GOT3 (cell line): ENCODE results near the gene XRCC4.

Source experiments
- DNase-seq: peaks from one replicate; lab custom pipeline; 2025; ENCODE audit warnings: mixed read lengths; lab: John Stamatoyannopoulos, UW

XRCC4 gene

DNA sequence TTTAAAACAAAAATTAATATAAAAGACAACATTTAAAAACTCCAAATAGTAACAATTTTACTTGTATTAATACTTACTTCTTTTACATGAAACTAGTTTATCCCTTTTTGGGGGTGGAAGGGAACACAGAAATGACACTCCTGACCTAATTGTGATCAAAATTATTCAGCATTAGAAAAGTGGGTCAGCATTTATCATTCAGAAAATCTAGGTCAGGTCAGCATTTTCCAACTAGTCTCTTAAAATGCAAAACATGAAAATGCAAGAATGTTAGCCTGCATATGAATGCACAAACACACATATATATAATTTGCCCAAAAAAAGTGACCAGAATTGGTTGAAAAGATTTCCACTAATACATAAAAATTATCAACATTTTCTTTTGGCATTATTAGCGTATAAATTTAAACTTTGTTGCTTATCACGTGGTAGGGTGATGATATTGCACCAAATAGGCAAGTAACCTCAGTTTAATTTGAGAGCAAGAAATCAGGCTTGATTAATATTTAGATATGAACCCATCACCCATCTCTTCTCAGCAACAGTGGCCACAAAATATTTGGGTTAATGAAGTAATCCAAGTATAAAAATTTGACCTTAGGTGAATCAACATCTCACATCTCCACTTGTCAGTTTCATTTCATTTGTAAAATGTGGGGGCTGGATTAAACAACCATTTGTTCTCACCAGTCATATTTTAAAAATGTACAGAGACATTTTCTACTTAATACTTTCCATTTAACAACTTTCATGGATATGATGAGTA, 5.9 kb upstream of the XRCC4 start:
- DNase-seq: no peak

DNA sequence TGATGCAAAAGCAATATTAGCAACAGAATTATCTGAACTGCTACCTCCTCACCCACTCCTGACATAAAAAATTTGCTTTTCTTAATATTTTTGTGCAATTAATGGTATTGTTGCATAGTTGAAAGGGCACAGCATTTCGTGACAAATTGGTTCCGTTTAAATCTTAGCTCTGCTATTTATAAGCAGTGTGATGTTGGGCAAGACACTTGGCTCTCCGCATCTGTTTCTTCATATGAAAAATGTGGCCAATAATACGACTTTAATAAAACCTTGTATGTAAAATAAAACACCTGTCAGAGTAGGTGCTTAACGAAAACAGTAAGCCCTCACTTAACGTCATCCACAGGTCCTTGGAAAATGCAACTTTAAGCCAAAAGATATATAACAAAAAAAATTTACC, 4.4 kb upstream of the XRCC4 start:
- DNase-seq: no peak

DNA sequence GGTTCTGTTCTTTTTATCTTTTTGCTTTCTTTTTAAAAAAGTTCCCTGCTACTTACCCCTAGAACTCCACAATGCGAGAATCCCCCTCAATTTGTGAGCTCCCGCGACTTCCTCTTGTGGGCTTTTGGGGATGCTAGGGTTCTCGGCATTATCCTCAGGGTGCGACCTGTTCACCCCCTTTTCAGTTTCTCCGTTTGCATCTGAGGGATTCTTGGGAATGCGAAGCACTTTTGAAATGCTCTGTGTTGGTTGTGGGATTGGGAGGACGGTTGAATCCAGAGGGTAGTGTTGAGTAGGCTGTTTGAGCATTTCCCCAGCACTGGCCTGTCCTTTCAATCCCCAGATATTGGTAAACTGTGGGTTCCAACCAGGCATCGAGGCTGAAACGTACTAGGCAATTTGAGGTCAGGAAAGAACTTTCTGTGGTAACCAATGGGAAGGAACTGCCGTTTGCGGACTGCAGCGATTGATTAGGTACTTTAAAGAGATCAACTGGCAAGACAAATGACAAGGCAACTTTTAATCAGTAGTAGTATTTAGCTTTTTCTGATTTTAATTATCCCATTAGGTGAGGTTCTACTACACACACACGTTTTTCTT, 415 bp downstream of the XRCC4 start:
- no peak for DNase-seq

DNA sequence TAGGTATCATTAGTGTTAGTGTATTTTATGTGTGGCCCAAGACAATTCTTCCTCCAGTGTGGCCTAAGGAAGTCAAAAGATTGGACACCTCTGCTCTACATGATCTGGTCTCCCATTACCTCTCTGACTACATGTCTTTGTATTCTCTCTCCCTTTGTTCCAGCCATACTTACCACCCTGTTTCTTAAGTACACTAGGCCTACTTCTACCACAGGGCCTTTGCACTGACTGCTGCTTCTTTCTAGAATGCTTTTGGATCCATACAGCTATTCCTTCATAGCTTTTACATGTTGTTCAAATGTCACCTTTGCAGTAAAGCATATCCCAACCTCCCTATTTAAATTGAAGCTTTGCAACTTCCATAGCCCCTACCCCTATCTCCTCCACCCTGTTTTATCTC, 5.4 kb downstream of the XRCC4 start:
- no peak for DNase-seq

DNA sequence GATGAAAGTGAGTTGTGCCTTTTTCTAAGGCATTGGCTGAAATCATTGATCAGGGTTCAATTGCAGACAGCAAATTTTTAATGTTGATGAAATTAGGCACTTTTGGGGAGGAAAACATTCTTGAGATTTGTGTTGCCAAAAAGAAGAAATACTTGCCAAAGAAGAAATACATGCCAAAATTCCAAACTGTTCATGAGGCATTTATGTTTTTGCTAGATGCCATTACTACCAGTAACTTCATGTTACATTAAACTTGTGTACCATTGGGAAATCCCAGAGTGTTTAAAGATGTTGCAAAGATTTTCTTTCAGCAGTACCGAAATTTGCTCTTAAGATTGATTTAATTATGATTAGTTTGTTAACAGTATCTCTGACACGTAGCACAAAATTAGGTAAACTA, 7.0 kb downstream of the XRCC4 start:
- DNase-seq: no peak

DNA sequence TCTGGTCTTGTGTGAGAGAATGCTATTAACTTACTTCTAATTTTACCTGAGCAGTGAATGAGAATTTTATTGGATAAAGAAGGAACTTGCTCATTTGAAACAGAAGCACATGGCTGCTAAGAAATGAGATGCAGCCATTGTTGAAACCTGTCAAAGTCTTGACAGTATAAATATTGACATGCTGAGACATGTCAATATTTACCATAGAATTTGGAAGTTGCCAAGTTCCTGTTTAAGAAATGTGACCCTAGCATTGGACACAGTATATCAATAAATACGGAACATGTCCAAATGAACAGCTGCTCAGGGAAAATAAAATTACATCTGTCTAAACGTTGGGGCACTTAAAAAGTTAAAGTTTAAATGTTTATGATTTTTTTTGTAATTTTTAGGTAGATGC, 7.8 kb downstream of the XRCC4 start:
- no peak for DNase-seq

DNA sequence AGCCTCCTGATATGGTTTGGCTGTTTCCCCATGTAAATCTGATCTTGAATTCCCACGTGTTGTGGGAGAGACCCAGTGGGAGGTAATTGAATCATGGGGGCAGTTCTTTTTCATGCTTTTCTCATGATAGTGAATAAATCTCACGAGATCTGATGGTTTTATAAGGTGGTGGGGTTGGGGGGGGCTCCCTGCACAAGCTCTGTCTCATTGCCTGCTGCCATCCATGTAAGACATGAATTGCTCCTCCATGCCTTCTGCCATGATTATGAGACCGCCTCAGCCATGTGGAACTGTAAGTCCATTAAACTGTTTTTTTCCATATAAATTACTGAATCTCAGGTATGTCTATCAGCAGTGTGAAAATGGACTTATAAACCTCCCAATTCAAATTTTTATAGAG, 12.8 kb downstream of the XRCC4 start:
- no peak for DNase-seq

DNA sequence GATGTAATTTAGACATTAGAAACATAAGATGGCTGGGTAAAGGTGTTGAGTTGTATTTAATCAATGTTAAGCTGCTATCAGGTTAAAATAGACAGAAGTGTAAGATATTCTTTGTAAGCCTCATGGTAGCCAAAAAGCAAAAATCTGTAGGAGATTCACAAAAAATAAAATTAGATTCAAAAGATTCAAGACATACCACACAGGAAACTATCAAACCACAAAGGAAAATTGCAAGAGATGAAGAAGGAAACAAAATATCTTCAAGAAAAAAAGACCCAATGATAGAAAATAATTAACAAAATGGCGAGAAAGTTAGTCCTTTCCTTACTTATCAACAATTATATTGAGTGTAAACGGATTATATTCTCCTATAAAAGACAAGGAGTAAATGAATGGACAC, 15.3 kb downstream of the XRCC4 start:
- DNase-seq: no peak

DNA sequence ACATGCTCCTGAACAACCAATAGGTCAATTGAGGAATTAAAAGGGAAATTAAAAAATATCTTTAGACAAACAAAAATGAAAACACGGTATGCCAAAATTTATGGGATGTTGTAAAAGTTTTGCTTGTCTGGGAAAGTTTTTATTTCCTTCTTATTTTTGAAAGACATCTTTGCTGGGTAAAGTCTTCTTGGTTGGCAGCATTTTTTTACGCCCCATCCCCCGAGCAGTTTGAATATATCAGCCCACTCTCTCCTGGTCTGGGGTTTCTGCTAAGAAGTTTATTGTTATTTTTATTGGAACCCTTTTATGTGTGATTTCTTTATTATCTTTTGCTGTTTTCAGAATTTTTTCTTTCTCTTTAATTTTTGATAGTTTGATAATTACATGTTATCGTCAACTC, 16.3 kb downstream of the XRCC4 start:
- DNase-seq: no peak

DNA sequence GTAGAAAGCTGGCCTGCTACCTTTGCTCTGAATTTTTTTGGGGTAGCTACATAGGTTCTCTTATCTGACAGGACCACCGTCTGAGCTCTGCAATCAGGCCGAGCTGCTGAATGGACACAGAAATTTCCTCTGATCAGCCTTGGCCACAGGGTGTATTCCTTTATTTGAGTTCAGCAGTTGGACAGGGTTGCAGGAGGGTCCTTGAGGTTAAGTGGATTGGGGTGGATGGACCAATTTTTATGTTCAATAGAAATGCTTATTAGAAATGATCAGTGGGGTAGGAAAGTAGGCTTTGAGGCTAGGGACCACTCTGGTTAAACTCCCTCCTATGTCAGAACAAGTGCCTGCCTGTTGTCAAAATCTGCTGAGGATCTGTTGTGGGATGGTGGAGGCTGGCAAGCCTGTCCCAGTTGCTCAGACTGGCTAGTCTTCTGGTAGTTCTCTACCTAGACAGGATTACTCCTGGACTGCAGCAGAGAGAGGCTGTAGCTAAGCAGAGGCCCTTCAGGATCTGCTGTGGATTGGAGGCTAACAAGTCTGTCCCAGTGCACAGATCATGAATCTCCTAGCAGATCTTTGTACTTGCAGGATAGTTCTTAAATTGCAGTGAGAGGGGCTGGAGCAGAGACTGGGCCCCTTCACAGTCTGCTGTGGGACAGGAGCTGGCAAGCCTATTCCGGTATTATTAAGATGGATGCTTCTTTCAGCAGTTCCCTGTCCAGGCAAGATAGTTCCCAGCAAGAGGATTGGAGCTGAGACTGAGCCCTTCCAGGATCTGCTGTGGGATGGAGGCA, 18.0 kb downstream of the XRCC4 start:
- no peak for DNase-seq

DNA sequence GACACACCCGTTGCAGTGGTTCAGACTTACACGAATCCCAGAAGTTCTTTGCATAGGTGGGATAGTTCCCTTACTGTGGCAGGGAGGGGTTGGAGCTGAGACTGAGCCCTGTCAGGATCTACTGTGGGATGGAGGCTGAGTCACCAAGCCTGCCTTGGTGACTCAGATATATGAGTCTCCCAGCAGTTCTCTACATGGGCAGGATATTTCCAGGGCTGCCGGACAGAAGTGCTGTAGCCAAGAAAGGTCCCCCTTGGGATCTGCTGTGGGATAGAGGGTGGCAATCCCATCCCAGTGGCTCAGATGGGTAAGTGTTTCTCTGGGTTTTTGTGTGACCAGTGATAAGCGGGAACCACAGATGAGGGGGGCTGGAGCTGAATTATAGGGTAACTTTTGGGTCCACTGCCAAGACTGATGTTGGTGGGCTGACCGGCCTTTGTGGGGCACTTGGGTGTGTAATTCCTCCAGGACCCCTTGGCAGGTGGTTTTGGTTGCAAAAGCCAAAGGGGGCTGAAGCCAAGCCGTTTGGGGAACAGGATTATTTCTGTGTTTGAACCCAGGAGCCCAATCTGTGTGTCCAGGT, 18.7 kb downstream of the XRCC4 start:
- DNase-seq: peak; percentile 25

DNA sequence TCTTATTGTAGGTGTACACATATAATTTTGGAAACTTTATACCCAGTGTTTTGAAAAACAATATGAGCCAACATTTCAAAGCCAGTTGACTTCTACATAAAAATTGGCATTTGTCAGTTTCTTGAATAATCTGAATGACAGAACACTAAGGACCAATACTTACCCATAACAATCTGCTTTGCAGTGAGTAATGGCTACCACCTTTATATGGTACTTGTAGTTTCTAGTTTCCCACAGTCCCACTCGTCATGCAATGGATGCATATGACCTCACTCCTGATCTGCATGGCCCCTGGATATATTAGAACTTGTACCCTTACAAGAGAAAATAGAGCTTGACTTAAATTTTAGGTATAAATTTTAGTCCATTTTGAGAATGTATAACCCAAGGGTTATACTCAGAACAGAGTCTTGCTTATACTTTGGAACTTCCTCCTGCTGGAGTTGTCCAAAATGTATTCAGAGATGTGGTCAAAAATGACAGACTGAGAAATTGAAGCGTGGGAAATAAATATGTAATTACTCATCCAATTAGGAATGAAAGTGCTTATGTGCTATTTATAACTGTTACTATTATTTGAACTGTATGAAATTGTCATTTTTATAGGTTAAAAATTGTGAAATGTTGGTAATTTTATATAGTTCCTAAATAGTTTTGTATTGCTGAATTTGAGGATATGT, 19.5 kb downstream of the XRCC4 start:
- no peak for DNase-seq

DNA sequence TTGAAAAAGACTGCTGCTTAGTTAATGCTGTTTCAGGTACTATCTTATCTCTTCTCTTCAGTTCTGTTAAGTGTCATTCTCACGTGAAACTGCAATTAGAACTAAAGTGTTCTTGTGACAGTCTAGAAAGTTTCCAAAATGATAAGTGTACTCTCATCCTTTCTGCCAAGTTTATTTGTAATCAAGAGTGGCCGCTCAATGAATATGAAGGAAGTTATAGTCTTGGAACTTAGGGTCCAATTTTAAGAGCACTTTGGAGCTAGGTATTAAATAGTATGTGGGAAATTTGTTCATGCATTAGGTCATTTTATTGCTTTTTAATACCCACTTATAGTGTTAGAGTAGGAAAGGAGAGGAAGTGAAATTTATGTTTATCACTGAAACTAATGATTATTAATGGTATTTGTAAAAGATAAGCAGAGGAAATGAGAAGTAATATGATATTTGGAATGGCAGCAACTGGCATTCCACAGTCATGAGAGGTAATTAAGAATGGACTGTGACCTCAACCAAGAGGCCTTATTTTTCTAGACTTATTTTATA, 20.4 kb downstream of the XRCC4 start:
- DNase-seq: no peak

DNA sequence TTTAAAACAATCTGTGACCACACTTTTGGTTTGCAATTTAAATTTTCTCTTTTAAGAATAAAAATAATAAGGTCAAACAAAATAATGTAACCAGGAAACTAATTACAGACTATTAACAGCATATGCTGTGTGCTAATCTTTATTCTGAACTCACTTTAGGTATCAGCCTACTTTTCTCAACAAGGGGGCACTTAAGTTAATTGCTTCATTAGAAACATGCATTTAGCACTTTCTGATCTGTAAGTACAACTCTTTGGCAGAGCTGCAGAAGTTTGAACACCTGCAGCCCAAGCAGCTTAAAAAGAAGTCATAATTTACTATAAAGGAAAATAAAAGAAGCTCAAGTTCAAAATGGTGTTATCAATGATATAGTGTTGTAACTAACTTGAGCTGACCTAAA, 21.7 kb downstream of the XRCC4 start:
- DNase-seq: no peak

DNA sequence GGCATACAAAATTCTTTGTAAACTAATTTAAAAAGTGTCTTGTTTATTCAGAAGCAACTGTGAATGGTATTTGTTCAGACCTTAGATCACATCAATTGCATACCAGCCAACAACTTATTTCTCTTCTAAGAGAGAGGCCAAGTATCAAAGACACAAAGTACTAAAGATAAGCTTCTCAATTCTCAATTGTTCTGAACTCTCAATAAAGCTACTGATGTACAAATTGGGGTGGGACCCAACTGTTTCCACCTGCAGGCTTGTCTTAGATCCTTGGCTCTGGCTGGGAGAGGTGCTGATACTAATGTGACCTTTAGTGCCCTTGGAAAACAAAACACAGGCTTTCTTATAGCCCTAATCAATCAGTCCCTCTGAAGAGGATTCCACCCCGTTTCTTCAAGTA, 22.1 kb downstream of the XRCC4 start:
- DNase-seq: no peak

DNA sequence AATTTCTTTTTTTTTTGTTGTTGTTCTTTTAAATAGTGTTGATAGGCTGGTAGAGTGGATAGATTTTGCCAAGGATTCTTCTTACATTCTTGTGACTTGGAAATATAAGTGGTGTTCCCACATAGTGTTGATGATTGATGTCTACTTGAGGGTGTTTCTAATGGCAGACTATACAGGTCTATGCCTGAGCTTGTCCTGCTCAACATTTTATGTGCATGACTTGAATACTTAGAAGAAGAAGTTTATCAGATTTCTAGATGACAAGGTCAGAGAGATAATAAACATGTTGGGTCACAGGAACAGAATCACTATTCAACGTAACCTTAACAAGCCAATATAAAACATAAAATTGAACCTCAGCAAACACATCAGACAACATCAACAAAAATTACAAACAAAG, 24.2 kb downstream of the XRCC4 start:
- no peak for DNase-seq

DNA sequence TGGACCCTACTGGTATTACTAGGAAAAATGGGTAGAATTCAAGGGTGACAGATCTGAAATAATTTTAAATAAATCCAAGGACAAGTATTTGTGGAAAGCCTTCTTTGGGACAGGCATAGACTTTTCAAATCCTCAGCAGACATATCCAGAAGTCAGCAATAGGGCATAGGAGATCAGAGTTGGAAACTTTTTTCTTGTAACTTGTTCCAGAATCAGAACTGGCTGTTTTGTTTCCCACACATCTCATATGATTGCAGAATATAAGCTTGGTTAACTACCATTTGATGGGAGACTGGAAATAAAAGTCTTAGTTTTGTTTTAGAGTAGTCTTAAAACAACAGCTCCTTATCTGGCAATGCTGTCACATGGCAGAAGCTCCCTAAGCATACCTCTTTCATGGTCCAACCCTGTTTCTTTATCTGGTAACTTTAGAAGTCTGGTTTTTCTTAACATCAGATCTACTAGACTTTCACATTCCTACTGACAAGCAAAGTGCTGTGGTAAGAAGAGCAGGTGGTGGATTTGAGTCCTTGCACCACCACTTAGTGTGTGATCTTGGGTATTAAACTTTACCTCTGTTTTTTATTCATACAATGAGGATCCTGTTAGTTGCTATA, 25.1 kb downstream of the XRCC4 start:
- DNase-seq: no peak

DNA sequence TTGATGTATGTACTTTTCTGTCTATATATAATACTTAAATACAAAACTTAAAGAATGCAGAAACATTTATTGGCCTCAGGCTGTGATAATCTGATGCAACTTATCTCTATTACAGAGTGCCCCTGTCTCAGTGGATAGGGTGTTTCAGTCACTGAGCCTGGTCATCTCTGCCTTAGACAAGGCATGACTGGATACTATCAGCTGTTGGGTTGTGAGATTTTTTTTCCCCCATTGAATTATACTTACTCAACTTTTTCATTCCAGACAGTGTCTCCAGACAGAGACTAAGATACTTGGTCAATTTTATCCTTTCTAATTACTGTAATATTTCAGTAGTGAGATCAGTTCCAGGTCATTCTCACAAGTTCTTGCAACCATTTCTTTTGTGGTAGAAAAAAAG, 26.7 kb downstream of the XRCC4 start:
- DNase-seq: no peak

DNA sequence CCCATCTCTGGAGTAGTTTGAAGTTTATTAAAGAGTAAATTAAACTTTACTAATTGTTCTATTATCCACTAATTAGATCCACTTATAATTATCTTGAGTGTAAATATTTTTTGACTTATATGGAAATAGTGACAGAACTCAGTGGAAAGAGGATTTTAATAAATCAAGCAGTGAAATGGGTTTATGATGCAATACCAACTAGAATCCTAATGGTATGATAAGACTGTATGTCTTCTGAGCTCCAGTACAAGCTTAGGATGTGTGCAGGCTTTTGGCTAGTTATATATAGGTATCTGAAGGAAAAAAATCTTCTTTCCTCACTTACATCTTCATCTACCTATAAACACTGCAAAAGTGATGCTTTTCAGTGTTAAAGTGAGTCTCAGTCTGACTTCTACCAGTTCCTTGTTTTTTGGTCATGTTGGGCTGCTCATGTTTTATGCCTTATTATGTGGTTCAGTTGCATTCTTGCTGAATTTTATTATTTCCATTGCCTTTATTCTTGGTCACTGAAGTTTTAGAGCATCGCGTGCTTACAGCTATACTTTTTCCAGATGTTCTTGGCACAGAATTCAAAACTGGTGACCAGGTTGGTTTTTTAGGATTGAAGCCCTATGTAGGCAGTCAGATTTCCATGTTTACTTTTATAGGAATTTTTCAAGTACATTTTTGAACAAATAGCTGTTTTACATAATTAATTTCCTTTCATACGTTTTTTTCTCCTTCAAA, 30.5 kb downstream of the XRCC4 start:
- DNase-seq: no peak

DNA sequence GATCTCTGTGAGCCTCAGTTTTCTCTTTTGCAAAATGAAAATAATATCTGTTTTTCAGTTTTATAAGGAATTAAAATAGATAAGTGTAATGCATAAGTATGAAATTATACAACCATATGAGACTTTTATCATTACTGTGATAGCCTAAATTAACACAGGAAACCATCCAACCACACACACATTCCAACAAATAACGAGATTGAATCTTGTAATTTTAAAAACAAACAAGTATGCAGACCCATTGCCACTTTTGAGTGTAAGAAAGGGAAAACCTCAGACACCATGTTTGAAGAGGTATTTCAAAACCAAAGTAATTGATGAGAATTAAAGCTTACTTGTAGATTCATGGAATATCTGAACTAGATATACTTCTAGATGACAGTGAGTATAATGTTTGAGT, 32.0 kb downstream of the XRCC4 start:
- no peak for DNase-seq

DNA sequence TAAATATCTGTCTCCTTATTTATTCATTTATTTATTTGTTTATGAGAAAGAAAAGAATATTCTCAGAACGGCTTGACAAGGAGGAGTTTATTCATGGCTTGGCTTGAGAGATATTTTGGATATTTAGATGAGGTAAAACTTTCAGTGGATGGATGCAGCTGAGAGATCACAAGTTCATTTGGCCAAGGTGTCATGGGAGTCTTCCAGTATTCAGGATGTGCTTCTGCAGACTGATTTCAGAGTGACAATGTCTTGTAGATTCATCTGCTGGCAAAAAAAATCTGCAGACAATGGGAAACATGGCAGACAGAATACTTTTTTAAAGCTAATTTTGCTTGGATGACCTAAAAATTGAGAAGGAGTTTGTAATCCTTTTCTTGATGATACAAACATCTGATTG, 38.5 kb downstream of the XRCC4 start:
- DNase-seq: no peak
